Panc1 (cell line): ENCODE results near the gene WDR47. TPM values are rescaled to one million over a fixed set of nuclear protein-coding genes. Genes with fewer than 3 reads are reported as not detected.

ENCODE experiments used
- ATAC-seq: fragments of 200-7000 bp; cut with Tn5 transposase; 2 replicates; pipeline ENCODE4 v1.9.1; 2020; ENCODE audit warnings: mild to moderate bottlenecking, moderate library complexity
- BruUV-seq: library from RNA; stranded (reverse); fragments of 400-500 nt; replicated peaks from 2 replicates; lab custom pipeline; 2021; lab: Mats Ljungman, UMichigan
- CTCF ChIA-PET: fragments of 300-600 bp; sonication (Branson Sonifier 250); formaldehyde crosslinking; loops from one replicate; lab custom pipeline; 2022; ENCODE audit warnings: antibody characterized with exemption; lab: Charles Lee
- POLR2A ChIA-PET: fragments of 300-600 bp; sonication (Branson Sonifier 250); formaldehyde crosslinking; loops from one replicate; lab custom pipeline; 2022; ENCODE audit warnings: antibody characterized with exemption; lab: Charles Lee
- DNase-seq: peaks from one replicate; pipeline ENCODE4 v3.0.0-alpha.2; 2010; ENCODE audit warnings: low read depth, low spot score
- H3K27ac ChIP-seq: 2 replicates; pipeline ENCODE4 v1.5.1; 2011; ENCODE audit warnings: mild to moderate bottlenecking, low read length, inconsistent platforms
- H3K27me3 ChIP-seq: fragments of 200-500 bp; sonication (Bioruptor generic); 2 replicates; pipeline ENCODE4 v1.6.0; 2014; ENCODE audit warnings: low read length, inconsistent platforms; ENCODE audit not compliant: control insufficient read depth, insufficient read depth
- H3K36me3 ChIP-seq: fragments of 200-500 bp; sonication (Bioruptor generic); 2 replicates; pipeline ENCODE4 v1.5.1; 2014; ENCODE audit warnings: inconsistent platforms, mild to moderate bottlenecking, low read length, moderate library complexity; ENCODE audit not compliant: control insufficient read depth, insufficient read depth
- H3K4me1 ChIP-seq: 2 replicates; pipeline ENCODE4 v1.5.1; 2011; ENCODE audit warnings: inconsistent platforms, mild to moderate bottlenecking, low read length, moderate library complexity; ENCODE audit not compliant: control insufficient read depth, insufficient read depth
- H3K4me3 ChIP-seq, 2 experiments: 2 replicates each; pipeline ENCODE4 v1.5.1; 2011 to 2012; ENCODE audit warnings: low read depth in 2 of 2, low read length in 2 of 2, mild to moderate bottlenecking in 2 of 2, inconsistent platforms in 1 of 2, moderate library complexity in 1 of 2
- H3K9me3 ChIP-seq: fragments of 200-500 bp; sonication (Bioruptor generic); 2 replicates; pipeline ENCODE4 v1.5.1; 2014; ENCODE audit warnings: low read depth, mild to moderate bottlenecking, inconsistent platforms, low read length, moderate library complexity; ENCODE audit not compliant: control insufficient read depth, insufficient read depth
- POLR2AphosphoS5 ChIP-seq: IDR thresholded peaks from 2 replicates; pipeline ENCODE4 v1.6.1; 2012; ENCODE audit warnings: mild to moderate bottlenecking, low read depth, low read length, moderate library complexity
- SIN3A ChIP-seq: IDR thresholded peaks from 2 replicates; pipeline ENCODE4 v1.6.1; 2012; ENCODE audit warnings: low read depth, mild to moderate bottlenecking, low read length, moderate library complexity, borderline replicate concordance; ENCODE audit not compliant: insufficient read depth
- TCF7L2 ChIP-seq: IDR thresholded peaks from 2 replicates; pipeline ENCODE4 v1.6.1; 2011; ENCODE audit warnings: mild to moderate bottlenecking, low read depth, low read length, inconsistent platforms
- in situ Hi-C: cut with HindIII; loops from 2 replicates; pipeline ENCODE4 v1.10.0; 2016; ENCODE audit warnings: low sequenced_read_pairs, low pct_unique_long_range_greater_than_20kb
- intact Hi-C: fragments of 100-400 bp; cut with micrococcal nuclease; formaldehyde crosslinking; loops from one replicate; pipeline ENCODE4 v1.10.0; 2022; ENCODE audit not compliant: unreplicated experiment
- total RNA-seq: library from RNA; stranded (reverse); gene quantifications from one replicate; pipeline ENCODE4 v1.2.1, GENCODE V29; 2021; ENCODE audit not compliant: unreplicated experiment
- TF ChIP-seq, protein P1 (sequence below): fragments of 450-650 bp; IDR thresholded peaks from 2 replicates; pipeline ENCODE4 v1.5.1; 2017; ENCODE audit warnings: mild to moderate bottlenecking
- TF ChIP-seq, protein P2 (sequence below), 2 experiments: IDR thresholded peaks; 2 replicates each; pipeline ENCODE4 v1.6.1; 2011 to 2012; ENCODE audit warnings: low read depth in 2 of 2, control low read depth in 1 of 2, low read length in 1 of 2, mild to moderate bottlenecking in 1 of 2, moderate library complexity in 1 of 2; ENCODE audit not compliant: insufficient read depth in 1 of 2

Gene WDR47
- total RNA-seq, 1 experiment from 2014 or later: 9.6 TPM

DNA sequence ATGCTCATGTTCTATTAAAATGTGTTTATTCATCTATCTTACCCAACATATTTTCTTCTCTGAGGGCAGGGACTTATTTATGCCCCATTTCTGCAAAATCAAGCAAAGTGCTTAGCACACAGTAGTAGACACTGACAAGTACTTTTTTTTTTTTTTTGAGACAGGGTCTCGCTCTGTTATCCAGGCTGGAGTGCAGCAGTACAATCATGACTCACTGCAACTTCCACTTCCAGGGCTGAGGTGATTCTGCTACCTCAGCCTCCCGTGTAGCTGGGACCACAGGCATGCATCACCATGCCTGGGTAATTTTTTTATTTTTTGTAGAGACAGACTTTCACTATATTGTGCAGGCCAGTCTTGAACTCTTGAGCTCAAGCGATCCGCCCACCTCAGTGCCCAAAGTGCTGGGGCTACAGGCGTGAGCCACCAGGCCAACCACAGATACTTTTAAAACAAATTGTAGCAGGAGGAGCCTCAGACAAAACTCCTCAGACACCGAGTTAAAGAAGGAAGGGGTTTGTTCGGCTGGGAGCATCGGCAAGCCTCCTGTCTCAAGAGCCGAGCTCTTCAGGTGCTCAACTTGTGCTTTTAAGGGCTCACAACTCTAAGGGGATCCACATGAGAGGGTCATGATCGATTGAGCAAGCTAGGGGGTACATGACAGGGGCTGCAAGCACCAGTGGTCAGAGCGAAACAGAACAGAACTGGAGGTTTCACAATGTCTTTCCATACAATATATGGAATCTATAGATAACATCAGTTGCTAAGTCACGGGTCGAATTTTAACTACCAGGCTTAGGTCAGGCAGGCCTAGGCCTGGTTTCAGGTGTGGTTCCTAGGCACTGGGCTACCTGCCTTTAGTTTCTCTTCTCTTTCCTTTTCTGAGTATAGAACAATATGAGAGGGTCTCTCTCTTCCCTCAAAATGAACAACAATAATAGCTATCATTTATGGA lies 42.9 kb upstream of the WDR47 start:
- intact Hi-C loops: no loop called here
- no peak for DNase-seq
- POLR2A ChIA-PET: interaction anchor here (0.5 kb wide), 1 partner anchor 350 kb away, joined by 6 read pairs; no protein-coding TSS in a partner anchor

DNA sequence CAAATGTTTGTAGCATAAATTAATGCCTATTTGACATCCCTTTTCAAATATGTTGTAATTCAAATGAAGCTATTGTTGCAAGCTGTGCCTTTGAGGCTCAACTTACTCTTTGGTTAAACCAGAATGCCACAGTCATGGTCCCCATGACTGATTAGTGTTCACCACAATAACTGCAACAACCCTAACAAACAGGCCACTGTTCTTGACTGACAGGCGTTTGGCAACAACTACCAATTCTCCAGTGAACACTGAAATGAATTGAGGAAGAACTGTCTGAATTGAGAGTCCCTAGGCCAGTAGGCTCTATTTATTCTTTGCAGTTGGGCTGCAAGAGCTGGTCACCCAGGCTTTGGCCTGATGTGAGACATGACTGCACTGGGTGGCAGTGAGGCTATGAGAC lies 42.0 kb upstream of the WDR47 start:
- TF ChIP-seq SIN3A (no peak), TCF7L2 (no peak), POLR2AphosphoS5 (no peak)
- TF ChIP-seq, protein P1, sequence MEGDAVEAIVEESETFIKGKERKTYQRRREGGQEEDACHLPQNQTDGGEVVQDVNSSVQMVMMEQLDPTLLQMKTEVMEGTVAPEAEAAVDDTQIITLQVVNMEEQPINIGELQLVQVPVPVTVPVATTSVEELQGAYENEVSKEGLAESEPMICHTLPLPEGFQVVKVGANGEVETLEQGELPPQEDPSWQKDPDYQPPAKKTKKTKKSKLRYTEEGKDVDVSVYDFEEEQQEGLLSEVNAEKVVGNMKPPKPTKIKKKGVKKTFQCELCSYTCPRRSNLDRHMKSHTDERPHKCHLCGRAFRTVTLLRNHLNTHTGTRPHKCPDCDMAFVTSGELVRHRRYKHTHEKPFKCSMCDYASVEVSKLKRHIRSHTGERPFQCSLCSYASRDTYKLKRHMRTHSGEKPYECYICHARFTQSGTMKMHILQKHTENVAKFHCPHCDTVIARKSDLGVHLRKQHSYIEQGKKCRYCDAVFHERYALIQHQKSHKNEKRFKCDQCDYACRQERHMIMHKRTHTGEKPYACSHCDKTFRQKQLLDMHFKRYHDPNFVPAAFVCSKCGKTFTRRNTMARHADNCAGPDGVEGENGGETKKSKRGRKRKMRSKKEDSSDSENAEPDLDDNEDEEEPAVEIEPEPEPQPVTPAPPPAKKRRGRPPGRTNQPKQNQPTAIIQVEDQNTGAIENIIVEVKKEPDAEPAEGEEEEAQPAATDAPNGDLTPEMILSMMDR: no peak
- TF ChIP-seq, protein P2, sequence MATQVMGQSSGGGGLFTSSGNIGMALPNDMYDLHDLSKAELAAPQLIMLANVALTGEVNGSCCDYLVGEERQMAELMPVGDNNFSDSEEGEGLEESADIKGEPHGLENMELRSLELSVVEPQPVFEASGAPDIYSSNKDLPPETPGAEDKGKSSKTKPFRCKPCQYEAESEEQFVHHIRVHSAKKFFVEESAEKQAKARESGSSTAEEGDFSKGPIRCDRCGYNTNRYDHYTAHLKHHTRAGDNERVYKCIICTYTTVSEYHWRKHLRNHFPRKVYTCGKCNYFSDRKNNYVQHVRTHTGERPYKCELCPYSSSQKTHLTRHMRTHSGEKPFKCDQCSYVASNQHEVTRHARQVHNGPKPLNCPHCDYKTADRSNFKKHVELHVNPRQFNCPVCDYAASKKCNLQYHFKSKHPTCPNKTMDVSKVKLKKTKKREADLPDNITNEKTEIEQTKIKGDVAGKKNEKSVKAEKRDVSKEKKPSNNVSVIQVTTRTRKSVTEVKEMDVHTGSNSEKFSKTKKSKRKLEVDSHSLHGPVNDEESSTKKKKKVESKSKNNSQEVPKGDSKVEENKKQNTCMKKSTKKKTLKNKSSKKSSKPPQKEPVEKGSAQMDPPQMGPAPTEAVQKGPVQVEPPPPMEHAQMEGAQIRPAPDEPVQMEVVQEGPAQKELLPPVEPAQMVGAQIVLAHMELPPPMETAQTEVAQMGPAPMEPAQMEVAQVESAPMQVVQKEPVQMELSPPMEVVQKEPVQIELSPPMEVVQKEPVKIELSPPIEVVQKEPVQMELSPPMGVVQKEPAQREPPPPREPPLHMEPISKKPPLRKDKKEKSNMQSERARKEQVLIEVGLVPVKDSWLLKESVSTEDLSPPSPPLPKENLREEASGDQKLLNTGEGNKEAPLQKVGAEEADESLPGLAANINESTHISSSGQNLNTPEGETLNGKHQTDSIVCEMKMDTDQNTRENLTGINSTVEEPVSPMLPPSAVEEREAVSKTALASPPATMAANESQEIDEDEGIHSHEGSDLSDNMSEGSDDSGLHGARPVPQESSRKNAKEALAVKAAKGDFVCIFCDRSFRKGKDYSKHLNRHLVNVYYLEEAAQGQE (IDR thresholded peaks at IDR 0.05; ENCODE audit: insufficient read depth in 1 of 2, low read depth in 2 of 2, low read length in 1 of 2): no peak
- ChIA-PET CTCF (interaction anchor here (0.7 to 0.9 kb wide), 2 partner anchors 123 to 920 kb away, joined by 3 read pairs; no protein-coding TSS in a partner anchor), POLR2A (interaction anchor here (0.5 kb wide), 1 partner anchor 350 kb away, joined by 6 read pairs; no protein-coding TSS in a partner anchor)
- Histone ChIP-seq H3K27me3 (no peaks in the 10 kb centered on the region), H3K9me3 (no peaks in the 10 kb centered on the region), H3K27ac (no peak overlapping the region), H3K4me1 (peaks cover 2% of the 10 kb centered on the region; the same call in 1 of the 2 replicates), H3K36me3 (no peaks in the 10 kb centered on the region), H3K4me3 (no peak overlapping the region)
- intact Hi-C loops (no loop called here), in situ Hi-C loops (no loop called here)
- DNase-seq: no peak
- no peak for ATAC-seq
- no TSS peak for BruUV-seq

More for the DNA sequence above, 42.9 kb upstream of the WDR47 start:
- no peak overlapping the region for H3K4me3 ChIP-seq
- H3K4me1 ChIP-seq: no peaks in the 10 kb centered on the region; the same call in 1 of the 2 replicates
- TF ChIP-seq TCF7L2 (no peak), POLR2AphosphoS5 (no peak), SIN3A (no peak)
- TF ChIP-seq, protein P1: no peak
- no peaks in the 10 kb centered on the region for H3K36me3 ChIP-seq
- H3K27ac ChIP-seq: no peak overlapping the region
- CTCF ChIA-PET: interaction anchor here (0.7 to 0.8 kb wide), 2 partner anchors 15 to 124 kb away, joined by 3 to 4 read pairs; no protein-coding TSS in a partner anchor
- in situ Hi-C loops: no loop called here
- no peaks in the 10 kb centered on the region for H3K27me3 ChIP-seq
- no TSS peak for BruUV-seq
- no peaks in the 10 kb centered on the region for H3K9me3 ChIP-seq
- no peak for ATAC-seq
